HCT116 (cell line): ENCODE measurements around the gene PPFIBP1.

ENCODE experiments used
- POLR2AphosphoS5 ChIP-seq: IDR thresholded peaks from 2 replicates; pipeline ENCODE4 v1.6.1; 2011; ENCODE audit warnings: mild to moderate bottlenecking, low read depth, low read length, moderate library complexity
- RAD21 ChIP-seq: IDR thresholded peaks from 2 replicates; pipeline ENCODE4 v1.6.1; 2012; ENCODE audit warnings: low read depth, mild to moderate bottlenecking
- SRF ChIP-seq: IDR thresholded peaks from 2 replicates; pipeline ENCODE4 v1.6.1; 2012; ENCODE audit warnings: low read depth
- YY1 ChIP-seq: IDR thresholded peaks from 2 replicates; pipeline ENCODE4 v1.6.1; 2011; ENCODE audit warnings: low read length, low read depth, moderate library complexity, mild to moderate bottlenecking; ENCODE audit not compliant: insufficient replicate concordance; ENCODE audit errors: extremely low read depth
- ZNF274 ChIP-seq: fragments of 200-500 bp; sonication (Bioruptor generic); IDR thresholded peaks from 2 replicates; pipeline ENCODE4 v1.6.1; 2014; ENCODE audit warnings: mild to moderate bottlenecking, low read depth, low read length, inconsistent platforms
- TF ChIP-seq, protein P1 (sequence below), 3 experiments: fragments of 200-600 bp in 1 of 3; sonication (generic) in 1 of 3; IDR thresholded peaks in 2 of 3; conservative IDR thresholded peaks in 1 of 3; 2 replicates each; pipeline ENCODE4 v1.5.1; 2012 to 2017; ENCODE audit warnings: low read depth in 2 of 3, low read length in 2 of 3, antibody characterized with exemption in 1 of 3, borderline replicate concordance in 1 of 3, control low read depth in 1 of 3, mild to moderate bottlenecking in 1 of 3, mixed read lengths in 1 of 3, mixed run types in 1 of 3, moderate library complexity in 1 of 3; ENCODE audit not compliant: insufficient read depth in 1 of 3

DNA sequence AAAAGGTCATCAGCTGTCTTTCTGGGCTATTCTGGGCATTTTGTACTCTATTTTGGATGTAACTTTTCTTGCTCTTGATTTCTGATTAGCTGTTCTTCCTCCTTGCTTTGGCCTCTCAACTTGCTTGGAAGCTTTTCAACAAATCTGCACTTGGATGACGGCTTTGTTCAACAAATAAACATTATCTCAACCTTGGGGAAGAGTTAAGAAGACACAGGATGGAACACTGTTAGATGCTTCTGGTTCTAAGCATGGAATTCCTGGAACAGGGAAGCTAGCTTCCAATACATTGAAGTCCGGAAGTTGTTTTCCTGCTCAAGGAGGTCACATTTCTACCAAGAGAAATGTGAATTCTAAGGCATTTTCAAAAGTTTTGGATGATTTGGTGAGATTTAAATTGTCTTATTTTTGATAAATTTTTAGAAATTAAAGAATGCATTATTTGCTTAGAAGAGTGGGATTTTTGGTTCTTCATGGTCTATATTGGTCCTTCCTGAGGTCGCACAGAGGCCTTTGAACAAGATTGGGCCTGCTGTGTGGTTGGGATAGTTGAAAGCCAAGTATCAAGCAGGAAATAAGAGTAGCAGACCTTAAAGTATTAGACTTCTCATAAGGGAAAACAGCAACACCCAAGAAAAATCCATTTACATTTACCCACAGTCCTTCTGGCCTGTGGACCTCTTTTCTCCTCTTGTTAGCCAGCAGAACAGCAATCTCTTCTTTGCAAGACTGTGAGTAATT is 59.2 kb downstream of the PPFIBP1 start:
- TF ChIP-seq, protein P1, sequence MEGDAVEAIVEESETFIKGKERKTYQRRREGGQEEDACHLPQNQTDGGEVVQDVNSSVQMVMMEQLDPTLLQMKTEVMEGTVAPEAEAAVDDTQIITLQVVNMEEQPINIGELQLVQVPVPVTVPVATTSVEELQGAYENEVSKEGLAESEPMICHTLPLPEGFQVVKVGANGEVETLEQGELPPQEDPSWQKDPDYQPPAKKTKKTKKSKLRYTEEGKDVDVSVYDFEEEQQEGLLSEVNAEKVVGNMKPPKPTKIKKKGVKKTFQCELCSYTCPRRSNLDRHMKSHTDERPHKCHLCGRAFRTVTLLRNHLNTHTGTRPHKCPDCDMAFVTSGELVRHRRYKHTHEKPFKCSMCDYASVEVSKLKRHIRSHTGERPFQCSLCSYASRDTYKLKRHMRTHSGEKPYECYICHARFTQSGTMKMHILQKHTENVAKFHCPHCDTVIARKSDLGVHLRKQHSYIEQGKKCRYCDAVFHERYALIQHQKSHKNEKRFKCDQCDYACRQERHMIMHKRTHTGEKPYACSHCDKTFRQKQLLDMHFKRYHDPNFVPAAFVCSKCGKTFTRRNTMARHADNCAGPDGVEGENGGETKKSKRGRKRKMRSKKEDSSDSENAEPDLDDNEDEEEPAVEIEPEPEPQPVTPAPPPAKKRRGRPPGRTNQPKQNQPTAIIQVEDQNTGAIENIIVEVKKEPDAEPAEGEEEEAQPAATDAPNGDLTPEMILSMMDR (IDR thresholded peaks at IDR 0.05 in 2 of 3, conservative IDR thresholded peaks at IDR 0.05 in 1 of 3; ENCODE audit: borderline replicate concordance in 1 of 3, insufficient read depth in 1 of 3, low read depth in 2 of 3, low read length in 2 of 3): no peak
- no peak for TF ChIP-seq YY1
- TF ChIP-seq ZNF274: no peak
- no peak for TF ChIP-seq RAD21
- no peak for TF ChIP-seq SRF
- no peak for TF ChIP-seq POLR2AphosphoS5
